GM19043 (cell line): Measurements from ENCODE around the gene OR10D3.
"Not testable (repeated sequence)": the region's sequence is repeated elsewhere in the genome, so short reads cannot be mapped to it uniquely, and the experiment has no call there.

ENCODE experiments used
- ATAC-seq: cut with Tn5 transposase; IDR thresholded peaks from one replicate; pipeline ENCODE4 v1.9.1; 2021; ENCODE audit warnings: low read depth; ENCODE audit not compliant: unreplicated experiment

OR10D3 gene

DNA sequence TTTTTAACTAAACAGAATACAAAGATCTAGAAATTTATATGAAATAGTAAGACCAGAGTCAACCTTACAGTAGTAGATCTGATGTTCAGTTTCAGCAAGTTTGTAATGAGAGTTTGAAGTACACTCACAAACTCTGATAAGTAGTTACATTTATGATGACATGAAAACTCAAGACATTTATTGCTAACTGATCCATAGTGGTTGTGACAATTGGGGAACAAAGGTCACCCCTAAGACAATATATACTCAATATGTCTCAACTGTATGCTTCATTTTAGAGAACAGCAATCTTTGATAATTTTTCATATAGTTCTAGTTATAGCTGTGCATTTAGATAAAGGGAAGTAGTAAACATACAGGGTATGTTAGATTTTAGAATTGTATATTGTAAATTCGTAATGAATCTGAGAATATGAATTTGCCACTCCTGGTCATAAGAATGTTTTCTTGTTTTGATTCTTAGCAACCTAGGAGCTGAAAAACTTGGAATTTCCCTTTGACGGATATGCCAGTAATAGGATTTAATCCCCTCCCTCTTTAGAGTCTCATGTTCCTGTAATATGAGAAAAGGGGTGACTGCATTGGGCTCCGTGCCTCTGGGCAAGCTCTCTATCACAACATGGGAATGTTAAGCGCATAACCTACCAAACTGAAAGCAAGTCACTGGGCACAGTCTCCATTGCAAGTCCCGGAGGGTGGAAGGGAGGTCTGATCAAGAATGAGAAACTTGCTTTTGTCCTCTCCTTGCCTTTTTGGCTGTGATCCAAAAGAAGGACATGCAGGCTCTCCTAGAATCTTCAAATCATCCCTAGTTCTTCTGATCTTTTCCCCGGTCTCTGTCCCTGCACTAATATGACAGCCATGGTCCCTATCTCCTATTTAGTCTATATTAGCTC, 11.4 kb downstream of the OR10D3 start:
- ATAC-seq, result no peak

DNA sequence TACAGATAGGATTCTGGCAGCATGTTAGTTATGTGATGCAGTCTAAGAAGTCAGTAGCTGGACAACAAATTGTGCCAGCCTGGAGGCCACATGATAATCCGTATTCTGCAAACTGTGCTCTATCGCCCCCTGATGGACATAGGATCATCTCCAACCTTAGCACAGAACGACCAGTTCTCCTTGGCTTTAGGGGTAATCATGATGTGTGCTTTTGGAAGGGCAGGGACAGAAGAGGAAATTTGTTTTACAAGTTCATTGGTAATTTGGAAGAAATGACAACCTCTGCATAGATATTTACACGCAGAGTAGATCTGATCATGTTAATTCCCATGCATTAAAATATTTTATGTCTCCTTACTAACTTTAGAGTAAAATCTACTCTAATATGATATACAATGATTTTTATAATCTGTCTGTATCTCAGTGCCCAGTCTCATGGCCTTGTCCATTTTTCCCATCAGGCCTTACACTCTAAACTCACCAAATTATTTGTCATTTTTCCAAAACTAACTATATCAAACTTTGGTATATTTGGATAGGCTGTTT, 12.1 kb downstream of the OR10D3 start:
- ATAC-seq, result peak; percentile 63

DNA sequence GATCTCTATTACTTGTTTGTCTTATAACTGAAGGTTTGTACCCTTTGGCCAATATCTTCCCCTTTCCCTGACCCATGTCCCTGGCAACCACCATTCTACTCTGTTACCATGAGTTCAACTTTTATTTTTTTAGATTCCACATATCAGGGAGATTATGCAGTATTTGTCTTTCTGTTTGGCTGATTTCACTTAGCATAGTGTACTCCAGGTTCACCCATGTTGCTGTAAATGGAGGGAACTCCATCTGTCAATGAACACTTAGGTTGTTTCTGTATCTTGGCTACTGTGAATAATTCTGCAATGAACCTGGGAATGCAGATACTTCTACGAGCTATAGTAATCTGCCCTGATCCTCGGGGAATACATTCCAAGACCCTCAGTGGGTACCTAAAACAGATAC, 14.9 kb downstream of the OR10D3 start:
- ATAC-seq, result no peak

DNA sequence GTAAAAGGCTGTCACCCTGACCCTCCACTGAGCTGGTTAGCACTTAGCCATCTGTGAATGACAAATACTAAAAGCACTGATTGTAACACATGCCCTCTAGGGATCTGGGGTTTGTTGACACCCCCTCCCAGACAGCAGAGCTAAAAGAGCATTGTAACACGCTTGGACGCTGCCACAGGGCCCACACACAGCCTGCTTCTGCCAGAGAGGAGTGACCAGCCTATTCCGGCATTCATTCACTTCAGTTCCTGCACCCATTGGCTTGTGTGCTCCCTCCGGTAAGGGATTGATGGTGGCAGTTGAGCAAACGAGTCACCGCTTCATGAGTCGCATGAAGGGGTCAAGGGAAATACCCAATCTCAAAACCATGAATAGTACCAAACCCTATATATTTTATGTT, 15.8 kb downstream of the OR10D3 start:
- ATAC-seq, result no peak

DNA sequence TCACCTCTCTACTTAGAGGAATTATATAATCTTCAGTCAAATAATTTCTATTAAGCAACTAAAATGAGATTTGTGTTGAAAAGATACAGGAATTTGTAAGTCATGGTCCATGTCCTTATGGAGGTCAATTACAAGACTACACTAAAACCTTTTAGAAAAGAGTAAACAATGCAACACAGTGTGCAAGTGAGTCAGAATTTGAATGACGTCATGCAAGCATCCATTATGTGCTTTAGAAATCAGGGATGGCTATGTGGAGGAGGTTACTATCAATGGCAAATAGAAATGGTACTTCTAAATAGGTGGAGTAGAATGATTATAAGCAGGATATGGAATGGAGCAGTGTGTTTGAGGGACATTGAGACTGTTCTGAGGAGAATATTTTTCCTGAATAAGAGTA, 16.6 kb downstream of the OR10D3 start:
- no peak for ATAC-seq

DNA sequence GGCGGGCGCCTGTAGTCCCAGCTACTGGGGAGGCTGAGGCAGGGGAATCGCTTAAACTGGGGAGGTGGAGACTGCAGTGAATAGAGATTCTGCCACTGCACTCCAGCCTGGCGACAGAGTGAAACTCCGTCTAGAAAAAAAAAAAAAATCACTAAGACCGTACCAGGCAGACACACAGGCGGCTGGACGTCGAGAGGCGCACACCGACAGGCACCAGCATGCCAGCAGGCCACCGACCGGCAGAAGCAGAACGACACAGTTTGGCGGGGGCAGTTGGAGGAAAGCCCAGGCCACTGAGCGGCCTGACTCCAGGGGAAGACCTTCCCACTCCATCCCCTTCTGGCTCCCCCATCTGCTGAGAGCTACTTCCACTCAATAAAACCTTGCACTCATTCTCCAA, 17.5 kb downstream of the OR10D3 start:
- no peak for ATAC-seq

DNA sequence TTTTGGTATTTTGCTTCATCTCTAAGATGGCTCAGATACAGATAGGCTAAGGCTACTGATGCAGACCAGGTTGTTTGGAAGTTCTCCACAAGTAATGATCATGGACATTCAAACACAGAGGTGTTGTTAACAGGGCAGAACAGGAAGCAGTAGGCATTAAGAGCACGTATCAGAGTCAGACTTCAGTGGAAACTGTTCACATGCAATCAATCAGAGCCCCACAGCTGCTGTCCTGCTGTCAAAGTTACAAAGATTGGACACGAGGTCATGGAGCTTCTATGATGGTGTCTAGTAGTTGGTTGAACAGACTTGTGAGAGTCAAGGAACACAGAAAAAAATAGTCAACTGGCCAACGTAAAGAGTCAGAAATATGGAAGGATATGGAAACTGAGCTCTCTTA, 19.8 kb downstream of the OR10D3 start:
- no peak for ATAC-seq

DNA sequence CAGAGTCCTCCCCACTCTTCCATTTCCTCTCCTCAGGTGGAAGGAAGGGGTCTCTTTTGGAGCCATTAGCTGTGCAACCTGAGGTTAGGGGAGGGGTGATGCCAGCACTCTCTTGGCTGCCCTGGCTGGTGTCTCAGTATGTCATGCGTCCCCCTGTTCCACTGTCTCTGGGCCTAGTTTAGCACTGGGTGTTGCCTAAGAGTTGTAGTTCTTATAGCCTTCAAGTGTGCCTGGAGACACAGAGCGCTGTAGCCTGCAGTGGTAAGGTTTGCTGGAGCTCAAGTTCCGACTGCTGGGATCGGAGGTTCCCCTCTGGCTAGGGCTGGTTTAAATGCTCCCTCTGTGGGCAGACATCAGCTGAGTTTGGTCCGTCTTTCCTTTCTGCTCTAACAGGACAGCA, 20.9 kb downstream of the OR10D3 start:
- no peak for ATAC-seq

DNA sequence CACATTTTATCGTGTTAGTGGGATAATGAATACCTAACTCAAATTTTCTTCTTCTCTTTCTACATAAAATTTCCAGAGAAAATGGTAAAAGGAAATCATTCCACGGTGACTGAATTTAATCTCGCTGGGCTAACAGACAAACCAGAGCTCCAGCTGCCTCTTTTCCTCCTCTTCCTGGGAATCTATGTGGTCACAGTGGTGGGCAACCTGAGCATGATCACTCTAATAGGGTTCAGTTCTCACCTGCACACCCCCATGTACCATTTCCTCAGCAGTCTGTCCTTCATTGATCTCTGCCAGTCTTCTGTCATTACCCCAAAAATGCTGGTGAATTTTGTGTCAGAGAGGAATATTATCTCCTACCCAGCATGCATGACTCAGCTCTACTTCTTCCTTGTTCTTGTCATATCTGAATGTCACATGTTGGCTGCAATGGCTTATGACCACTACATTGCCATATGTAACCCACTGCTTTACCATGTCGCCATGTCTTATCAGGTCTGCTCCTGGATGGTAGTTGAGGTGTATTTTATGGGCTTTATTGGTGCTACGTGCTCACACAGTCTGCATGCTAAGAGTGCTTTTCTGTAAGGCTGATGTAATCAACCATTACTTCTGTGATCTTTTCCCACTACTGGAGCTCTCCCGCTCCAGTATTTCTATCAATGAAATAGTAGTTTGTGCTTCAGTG, 24.1 kb downstream of the OR10D3 start:
- no peak for ATAC-seq

DNA sequence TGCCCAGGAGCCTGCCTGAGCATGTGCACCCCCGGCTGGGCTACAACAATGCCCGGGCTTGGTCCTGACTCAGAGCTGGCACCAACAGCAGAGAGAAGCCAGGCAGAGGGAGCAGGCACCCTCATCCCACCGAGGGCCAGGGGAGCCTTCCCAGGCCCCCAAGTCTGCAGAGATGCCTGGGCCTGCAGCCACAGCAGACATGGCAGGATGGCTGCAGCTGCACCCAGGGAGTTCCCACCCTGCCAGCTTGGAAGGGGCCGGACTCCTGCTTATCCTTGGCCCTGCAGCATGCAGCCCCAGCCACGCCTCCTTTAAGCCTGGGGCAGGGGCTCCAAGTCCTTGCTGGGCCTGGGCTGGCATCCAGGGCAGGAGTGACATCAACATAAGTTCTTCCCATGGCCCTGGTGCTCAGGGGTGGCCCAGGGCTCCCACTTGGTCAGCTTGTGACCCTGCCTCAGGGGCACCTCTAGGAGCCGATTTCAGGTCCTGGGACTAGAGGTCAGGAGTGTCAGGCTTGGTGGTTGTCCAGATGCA, 26.7 kb downstream of the OR10D3 start:
- ATAC-seq, result no peak

DNA sequence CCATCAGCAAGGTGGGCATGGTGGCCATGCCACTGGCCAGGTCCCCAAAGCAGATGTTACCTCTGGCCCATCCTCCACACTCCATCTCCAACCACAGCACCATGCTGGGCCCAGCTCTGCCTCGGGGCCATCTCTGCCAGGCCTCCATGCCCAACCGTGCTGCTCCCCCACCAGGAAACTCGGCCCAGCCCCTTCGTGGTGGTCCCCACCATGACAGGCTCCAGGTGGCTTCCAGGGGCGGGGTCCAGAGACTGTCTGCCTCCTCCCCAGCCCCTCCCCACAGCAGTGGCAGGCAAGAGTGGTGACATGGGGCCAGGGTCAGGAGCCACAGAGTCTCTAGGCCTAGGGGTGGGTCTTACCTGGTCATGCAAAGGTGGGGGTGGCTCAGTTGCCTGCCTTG, 27.3 kb downstream of the OR10D3 start:
- ATAC-seq, result no peak

DNA sequence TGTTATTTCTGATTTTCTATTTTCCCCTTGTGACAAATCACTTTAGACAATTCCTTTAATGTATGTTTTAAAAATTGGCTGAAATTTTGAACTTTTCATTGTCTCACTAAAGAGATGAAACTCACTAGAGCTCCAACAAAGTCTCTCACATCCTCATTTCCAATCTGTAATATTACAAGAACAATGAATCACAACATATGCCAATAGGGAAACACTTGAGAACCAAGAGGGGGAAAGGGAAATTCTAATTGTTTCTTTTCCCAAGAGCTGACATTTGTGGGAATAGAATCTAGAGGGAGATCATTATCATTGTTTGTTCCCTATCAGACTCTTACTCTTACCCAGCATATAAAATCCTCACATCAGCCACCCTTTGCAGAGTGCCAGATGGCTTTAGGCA, 28.2 kb downstream of the OR10D3 start:
- ATAC-seq, result no peak

DNA sequence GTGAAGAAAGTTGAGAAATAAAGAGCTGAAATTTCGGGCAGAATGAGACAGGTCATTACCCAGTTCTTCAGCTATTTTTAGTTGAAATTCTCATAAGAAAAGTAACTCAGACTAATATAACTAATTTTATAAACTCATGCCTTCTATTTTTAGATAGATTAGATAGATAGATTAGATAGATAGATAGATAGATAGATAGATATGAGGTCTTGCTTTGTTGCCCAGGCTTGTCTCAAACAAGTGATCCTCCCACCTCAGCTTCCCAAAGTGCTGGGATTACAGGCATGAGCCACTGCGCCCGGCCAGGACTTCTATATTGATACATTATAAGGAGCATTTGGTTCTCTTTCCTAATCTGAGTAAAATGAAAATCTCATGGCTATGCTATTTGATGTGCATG, 30.9 kb downstream of the OR10D3 start:
- no peak for ATAC-seq

DNA sequence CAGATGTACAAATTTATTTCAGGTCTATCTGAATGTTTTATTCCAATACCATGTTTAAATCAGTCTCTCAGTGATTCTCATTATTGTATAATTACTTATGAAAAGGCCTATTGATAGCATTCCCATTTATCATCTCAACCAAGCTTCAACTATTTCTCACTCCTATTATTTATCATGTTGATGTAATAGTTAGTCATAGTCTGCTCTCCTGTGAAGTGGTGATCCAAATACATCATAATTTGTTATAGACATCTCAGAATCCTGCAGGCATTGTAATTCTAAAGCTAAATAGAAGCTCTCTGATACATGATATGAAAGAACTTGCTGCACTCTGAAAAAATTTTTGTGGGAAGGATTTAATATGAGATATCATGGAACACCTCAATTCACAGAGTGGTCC, 36.0 kb downstream of the OR10D3 start:
- no peak for ATAC-seq

DNA sequence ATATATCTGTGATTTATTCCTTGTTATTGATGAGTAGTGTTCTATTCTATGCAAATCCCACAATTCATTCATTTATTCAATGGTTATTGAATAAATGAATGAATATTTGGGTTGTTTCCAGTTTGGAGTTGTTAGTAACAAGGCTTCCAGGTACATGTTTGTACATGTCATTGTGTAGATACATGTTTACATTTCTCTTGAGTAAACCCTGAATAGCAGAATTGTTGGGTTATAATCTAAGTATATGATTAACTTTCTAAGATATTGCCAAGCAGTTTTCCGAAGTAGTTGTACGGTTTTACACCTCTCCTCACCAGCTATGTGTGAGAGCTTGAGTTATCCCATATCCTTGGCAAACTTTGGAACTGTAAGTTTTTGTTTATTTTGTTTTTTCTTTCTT, 39.3 kb downstream of the OR10D3 start:
- no peak for ATAC-seq

DNA sequence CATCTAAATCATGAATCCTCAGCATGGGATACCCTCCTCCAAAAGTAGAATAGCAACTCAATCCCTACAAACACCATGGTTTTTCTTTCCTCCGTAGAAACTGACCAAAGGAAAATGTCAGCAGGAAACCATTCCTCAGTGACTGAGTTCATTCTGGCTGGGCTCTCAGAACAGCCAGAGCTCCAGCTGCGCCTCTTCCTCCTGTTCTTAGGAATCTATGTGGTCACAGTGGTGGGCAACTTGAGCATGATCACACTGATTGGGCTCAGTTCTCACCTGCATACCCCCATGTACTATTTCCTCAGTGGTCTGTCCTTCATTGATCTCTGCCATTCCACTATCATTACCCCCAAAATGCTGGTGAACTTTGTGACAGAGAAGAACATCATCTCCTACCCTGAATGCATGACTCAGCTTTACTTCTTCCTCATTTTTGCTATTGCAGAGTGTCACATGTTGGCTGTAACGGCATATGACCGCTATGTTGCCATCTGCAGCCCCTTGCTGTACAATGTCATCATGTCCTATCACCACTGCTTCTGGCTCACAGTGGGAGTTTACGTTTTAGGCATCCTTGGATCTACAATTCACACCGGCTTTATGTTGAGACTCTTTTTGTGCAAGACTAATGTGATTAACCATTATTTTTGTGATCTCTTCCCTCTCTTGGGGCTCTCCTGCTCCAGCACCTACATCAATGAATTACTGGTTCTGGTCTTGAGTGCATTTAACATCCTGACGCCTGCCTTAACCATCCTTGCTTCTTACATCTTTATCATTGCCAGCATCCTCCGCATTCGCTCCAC, 41.7 kb downstream of the OR10D3 start:
- not testable (repeated sequence) for ATAC-seq

DNA sequence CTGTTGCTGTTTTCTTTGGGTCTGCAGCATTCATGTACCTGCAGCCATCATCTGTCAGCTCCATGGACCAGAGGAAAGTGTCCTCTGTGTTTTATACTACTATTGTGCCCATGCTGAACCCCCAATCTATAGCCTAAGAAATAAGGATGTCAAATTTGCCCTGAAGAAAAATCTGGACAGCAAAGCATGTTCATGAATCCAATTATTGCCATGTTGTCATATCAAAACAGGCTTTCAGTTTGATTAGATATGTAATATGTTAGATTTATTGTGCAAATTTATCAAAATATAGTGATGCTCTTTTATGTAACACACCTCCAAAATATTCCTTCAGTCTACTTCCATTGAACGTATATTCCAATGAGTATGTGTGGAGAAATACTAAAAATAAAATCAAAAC, 42.3 kb downstream of the OR10D3 start:
- no peak for ATAC-seq

DNA sequence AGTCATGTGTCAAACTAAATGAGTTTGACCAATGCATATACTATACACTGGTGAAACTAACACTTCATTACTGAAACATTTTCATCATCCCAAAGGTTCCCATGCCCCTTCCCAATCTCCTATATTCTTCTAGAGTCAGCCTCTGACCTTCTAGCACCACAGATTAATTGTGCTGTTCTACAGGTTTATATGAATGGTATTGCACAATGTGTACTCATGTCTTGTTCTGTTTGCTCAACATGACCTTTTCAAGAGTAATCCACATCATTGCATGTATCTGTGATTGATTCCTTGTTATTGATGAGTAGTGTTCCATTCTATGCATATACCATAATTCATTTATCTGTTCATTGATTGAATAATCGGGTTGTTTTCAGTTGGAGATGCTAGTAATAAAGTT, 50.2 kb downstream of the OR10D3 start:
- no peak for ATAC-seq
